A673 (cell line): ENCODE data around the gene CENPX.

Experiments
- CTCF ChIP-seq: fragments of 300-800, 200-600 bp; sonication (generic); conservative IDR thresholded peaks from 2 replicates; pipeline ENCODE4 v1.5.1; 2017; ENCODE audit warnings: low read depth, mild to moderate bottlenecking, antibody characterized with exemption, low read length, moderate library complexity, mixed read lengths
- EZH2 ChIP-seq: fragments of 200-600 bp; sonication (generic); IDR thresholded peaks from 2 replicates; pipeline ENCODE4 v1.6.1; 2017; ENCODE audit warnings: borderline replicate concordance, low read depth, mild to moderate bottlenecking, mixed read lengths, antibody characterized with exemption, low read length; ENCODE audit not compliant: poor library complexity, severe bottlenecking

DNA sequence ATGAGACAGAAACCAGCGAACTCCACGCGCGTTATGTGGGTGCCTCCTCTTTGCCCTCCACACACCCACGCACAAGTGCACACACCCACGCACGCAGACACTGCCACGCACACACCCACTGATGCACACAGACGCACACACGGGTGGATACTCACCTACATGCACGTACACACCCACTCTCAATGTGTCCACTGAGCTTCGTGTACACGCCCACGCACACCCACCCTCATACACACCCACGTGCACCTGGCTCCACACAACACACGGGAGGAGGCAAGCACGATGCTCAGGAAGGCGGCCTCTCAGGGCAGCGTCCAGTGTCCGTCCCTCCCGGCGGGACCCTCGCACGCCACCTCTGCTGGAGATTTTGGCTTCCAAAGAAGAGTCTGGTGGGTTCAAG, 24.7 kb upstream of the CENPX start:
- no peak for TF ChIP-seq CTCF
- TF ChIP-seq EZH2, result no peak
